Sigmoid colon (tissue), 7 donors: ENCODE measurements around the gene LPCAT4. TPM values are rescaled to one million over a fixed set of nuclear protein-coding genes. Genes with fewer than 3 reads are reported as not detected.
A peak's percentile ranks its signal among the peaks of the same experiment; 100 is the strongest.

Experiments
- DNase-seq: peaks from one replicate; pipeline ENCODE4 v3.0.0-alpha.2; 2019
- H3K27ac ChIP-seq, 4 donors: fragments of 200-600 bp; sonication (generic); one replicate each; pipeline ENCODE4 v1.5.1; 2016 to 2019; ENCODE audit warnings: mild to moderate bottlenecking in 1 of 4
- H3K27me3 ChIP-seq, 3 donors: fragments of 200-600 bp; sonication (generic); one replicate each; pipeline ENCODE4 v1.5.1; 2019; ENCODE audit warnings: mild to moderate bottlenecking in 1 of 3
- H3K36me3 ChIP-seq, 4 donors: fragments of 200-600 bp; sonication (generic); one replicate each; pipeline ENCODE4 v1.5.1; 2016 to 2019
- H3K4me1 ChIP-seq, 4 donors: fragments of 200-600 bp; sonication (generic); one replicate each; pipeline ENCODE4 v1.5.1; 2017 to 2019
- H3K4me3 ChIP-seq, 4 donors: fragments of 200-600 bp; sonication (generic); one replicate each; pipeline ENCODE4 v1.5.1; 2017 to 2019; ENCODE audit warnings: mild to moderate bottlenecking in 2 of 4, moderate library complexity in 1 of 4
- H3K9me3 ChIP-seq, 4 donors: fragments of 200-600 bp in 3 of 4; sonication (generic) in 3 of 4; one replicate each; pipeline versions ENCODE4 v1.5.1 to v1.6.1; 2013 to 2019
- CTCF ChIP-seq, 4 experiments: fragments of 450-650 bp in 3 of 4; fragments of 200-600 bp in 1 of 4; IDR thresholded peaks; one replicate each; pipeline ENCODE4 v1.5.1; 2016 to 2019; ENCODE audit warnings: antibody characterized with exemption in 4 of 4, mild to moderate bottlenecking in 3 of 4, moderate library complexity in 2 of 4
- EP300 ChIP-seq, 4 donors: sonication (generic); formaldehyde crosslinking; IDR thresholded peaks; one replicate each; pipeline ENCODE4 v1.6.1; 2017; ENCODE audit warnings: antibody characterized with exemption in 4 of 4
- POLR2A ChIP-seq, 2 donors: fragments of 450-650 bp; IDR thresholded peaks; one replicate each; pipeline ENCODE4 v1.6.1; 2016; ENCODE audit warnings: antibody characterized with exemption in 2 of 2, mild to moderate bottlenecking in 2 of 2, moderate library complexity in 2 of 2
- POLR2AphosphoS5 ChIP-seq, 4 donors: sonication (generic); formaldehyde crosslinking; IDR thresholded peaks; one replicate each; pipeline ENCODE4 v1.6.1; 2017; ENCODE audit warnings: antibody characterized with exemption in 4 of 4
- WGBS, 2 donors: extraction: QIAGEN DNeasy Blood & Tissue Kit; methylation state at CpG; one replicate each; pipeline ENCODE4 v1.1.7; 2013; 5-methylcytosine and 5-hydroxymethylcytosine counted together
- intact Hi-C: fragments of 100-400 bp; cut with DNase I; formaldehyde crosslinking; loops from one replicate; pipeline ENCODE4 v1.15.1; 2023
- polyA plus RNA-seq, 3 donors: library from polyadenylated mRNA; stranded (reverse); fragments of 200-250 nt; gene quantifications; one replicate each; pipeline ENCODE4 v1.2.3, GENCODE V29; 2013
- small RNA-seq, 3 donors: library from RNA; depleted of rRNA; stranded (forward); fragments of <200 nt; gene quantifications; one replicate each; pipeline ENCODE3, GENCODE V24; 2016
- total RNA-seq, 4 donors: library from RNA; depleted of rRNA; stranded (reverse); fragments of >200 nt; gene quantifications; one replicate each; pipeline ENCODE4 v1.1.0, GENCODE V29; 2016
- donor health status: healthy with polysubstance abuse.
- donor health status: Bipolar disorder and iron deficiency.
- donor health status: healthy.

The LPCAT4 gene
- total and polyA plus RNA-seq, 7 donors = 9.6 to 122 (median 24.5) TPM

GRCh38 chr15:34318277-34319079 lies 48.5 kb downstream of the LPCAT4 start:
- intact Hi-C loops = no loop called here
- TF ChIP-seq CTCF (IDR thresholded peaks at IDR 0.05) (no peak), EP300 (IDR thresholded peaks at IDR 0.05) (no peak), POLR2AphosphoS5 (IDR thresholded peaks at IDR 0.05) (peak; percentile 12 to 88 (median 63)), POLR2A (IDR thresholded peaks at IDR 0.05) (peak in 1 of 2 donors; percentile 28)
- WGBS, 2 donors = 1 to 8% methylated on average over 10 of the region's 10 CpGs
- Histone ChIP-seq H3K9me3 (no peaks in the 10 kb centered on the region), H3K36me3 (no peaks in the 10 kb centered on the region), H3K27me3 (no peaks in the 10 kb centered on the region), H3K4me3 (peak overlapping the region; percentile 27 to 55 (median 50)), H3K4me1 (peaks cover 0 to 17% (median 15%) of the 10 kb centered on the region in 4 donors), H3K27ac (peak overlapping the region; percentile 53 to 65 (median 61))
- peak; percentile 82 for DNase-seq

- no peaks in the 10 kb centered on the region for H3K27me3 ChIP-seq
- intact Hi-C loops = no loop called here
- no peaks in the 10 kb centered on the region for H3K9me3 ChIP-seq
- 75 to 79% methylated on average over 3 of the region's 3 CpGs for WGBS, 2 donors
- H3K27ac ChIP-seq = no peak overlapping the region
- H3K36me3 ChIP-seq = no peaks in the 10 kb centered on the region
- H3K4me1 ChIP-seq = peaks cover 0 to 17% (median 15%) of the 10 kb centered on the region in 4 donors
- H3K4me3 ChIP-seq = no peak overlapping the region
- no peak for TF ChIP-seq CTCF (IDR thresholded peaks at IDR 0.05)
- TF ChIP-seq POLR2AphosphoS5 (IDR thresholded peaks at IDR 0.05) = no peak
- no peak for TF ChIP-seq EP300 (IDR thresholded peaks at IDR 0.05)
- no peak for TF ChIP-seq POLR2A (IDR thresholded peaks at IDR 0.05)
- no peak for DNase-seq
Observed at GRCh38 chr15:34314491-34315490, 52.2 kb downstream of the LPCAT4 start.

GRCh38 chr15:34311563-34311962 lies 55.4 kb downstream of the LPCAT4 start:
- intact Hi-C loops = no loop called here
- no peak for TF ChIP-seq EP300 (IDR thresholded peaks at IDR 0.05)
- TF ChIP-seq POLR2A (IDR thresholded peaks at IDR 0.05) = no peak
- no peak for TF ChIP-seq POLR2AphosphoS5 (IDR thresholded peaks at IDR 0.05)
- TF ChIP-seq CTCF (IDR thresholded peaks at IDR 0.05) = no peak

More at GRCh38 chr15:34311563-34311962, 55.4 kb downstream of the LPCAT4 start:
- Histone ChIP-seq H3K27ac (no peak overlapping the region), H3K9me3 (no peaks in the 10 kb centered on the region), H3K4me1 (peaks cover 0 to 1% (median 0%) of the 10 kb centered on the region in 4 donors), H3K27me3 (no peaks in the 10 kb centered on the region), H3K4me3 (no peak overlapping the region), H3K36me3 (no peaks in the 10 kb centered on the region)
- WGBS, 2 donors = 94 to 96% methylated on average over 1 of the region's 1 CpG
- no peak for DNase-seq

Small RNA genes lying within 50 kb of the gene (small RNA-seq; reads per million reads assigned to genes)
- gene MIR1233-1 (0 reads per million in 3 donors), gene RF00019 (0 reads per million in 3 donors)

Other genes starting within 250 kb of the LPCAT4 start
- gene KATNBL1, start 157.1 kb downstream of the LPCAT4 start, total RNA-seq = 10 to 100 TPM; 39.5 to 88.9 (median 68.2) TPM
- 10 to 100 TPM; 15.7 to 36.5 (median 16.2) TPM for gene KATNBL1, start 157.1 kb downstream of the LPCAT4 start, polyA plus RNA-seq
- gene EMC4, start 142.2 kb downstream of the LPCAT4 start, total RNA-seq = 100 to 1,000 TPM; 109 to 245 (median 183) TPM
- 100 to 1,000 TPM in 1 of 3 donors, 10 to 100 TPM in 2; 65.2 to 107 (median 69.1) TPM for gene EMC4, start 142.2 kb downstream of the LPCAT4 start, polyA plus RNA-seq
- 10 to 100 TPM; 14.3 to 22.7 (median 20.0) TPM for gene SLC12A6, start 29.4 kb downstream of the LPCAT4 start, total RNA-seq
- gene SLC12A6, start 29.4 kb downstream of the LPCAT4 start, polyA plus RNA-seq = 10 to 100 TPM in 1 of 3 donors, 1 to 10 TPM in 2; 1.4 to 10.1 (median 2.4) TPM
- gene NOP10, start 24.1 kb downstream of the LPCAT4 start, total RNA-seq = 100 to 1,000 TPM in 3 of 4 donors, 10 to 100 TPM in 1; 67.6 to 160 (median 118) TPM
- gene NOP10, start 24.1 kb downstream of the LPCAT4 start, polyA plus RNA-seq = 100 to 1,000 TPM; 245 to 532 (median 425) TPM
- gene NUTM1, start 23.9 kb downstream of the LPCAT4 start, total RNA-seq = not detected
- gene NUTM1, start 23.9 kb downstream of the LPCAT4 start, polyA plus RNA-seq = under 1 TPM in 1 of 3 donors, not detected in 2; 0.01 TPM
- gene GOLGA8A, start 70.6 kb upstream of the LPCAT4 start, total RNA-seq = 10 to 100 TPM; 20.7 to 52.3 (median 37.5) TPM
- 10 to 100 TPM in 1 of 3 donors, 1 to 10 TPM in 1, under 1 TPM in 1; 0.60 to 22.5 (median 3.9) TPM for gene GOLGA8A, start 70.6 kb upstream of the LPCAT4 start, polyA plus RNA-seq
- 100 to 1,000 TPM in 1 of 4 donors, 10 to 100 TPM in 3; 57.6 to 102 (median 82.2) TPM for gene GOLGA8B, start 216.5 kb upstream of the LPCAT4 start, total RNA-seq
- gene GOLGA8B, start 216.5 kb upstream of the LPCAT4 start, polyA plus RNA-seq = 10 to 100 TPM in 1 of 3 donors, 1 to 10 TPM in 2; 1.2 to 15.5 (median 1.6) TPM